Embryonic facial prominence (tissue), 1 donor: ENCODE data around the gene AUTS2.

Source experiments
- DNase-seq: peaks from one replicate; pipeline ENCODE4 v3.0.0-alpha.2; 2016; ENCODE audit errors: extremely low spot score

AUTS2 gene

GRCh38 chr7:70307544-70308106 lies 709.4 kb downstream of the AUTS2 start:
- no peak for DNase-seq

GRCh38 chr7:70312336-70312735 lies 714.1 kb downstream of the AUTS2 start:
- DNase-seq, result no peak

- DNase-seq, result no peak
Measured at GRCh38 chr7:70313271-70313670, 715.0 kb downstream of the AUTS2 start.

GRCh38 chr7:70313687-70314086 lies 715.4 kb downstream of the AUTS2 start:
- DNase-seq, result no peak

- DNase-seq, result no peak
Measured at GRCh38 chr7:70314221-70314620, 715.9 kb downstream of the AUTS2 start.

GRCh38 chr7:70316745-70317144 lies 718.5 kb downstream of the AUTS2 start:
- DNase-seq, result no peak

GRCh38 chr7:70317356-70317755 lies 719.1 kb downstream of the AUTS2 start:
- no peak for DNase-seq

- no peak for DNase-seq
Measured at GRCh38 chr7:70318511-70318910, 720.2 kb downstream of the AUTS2 start.

GRCh38 chr7:70319057-70319456 lies 720.8 kb downstream of the AUTS2 start:
- DNase-seq, result no peak

GRCh38 chr7:70321016-70321590 lies 722.8 kb downstream of the AUTS2 start:
- no peak for DNase-seq

- DNase-seq, result no peak
Measured at GRCh38 chr7:70322856-70323255, 724.6 kb downstream of the AUTS2 start.

- no peak for DNase-seq
Measured at GRCh38 chr7:70325509-70326101, 727.3 kb downstream of the AUTS2 start.

- no peak for DNase-seq
Measured at GRCh38 chr7:70334295-70334694, 736.0 kb downstream of the AUTS2 start.

GRCh38 chr7:70334871-70335270 lies 736.6 kb downstream of the AUTS2 start:
- no peak for DNase-seq

- DNase-seq, result no peak
Measured at GRCh38 chr7:70336536-70336935, 738.3 kb downstream of the AUTS2 start.

GRCh38 chr7:70338015-70338414 lies 739.7 kb downstream of the AUTS2 start:
- no peak for DNase-seq

- DNase-seq, result no peak
Measured at GRCh38 chr7:70340236-70340635, 742.0 kb downstream of the AUTS2 start.

- no peak for DNase-seq
Measured at GRCh38 chr7:70341446-70341845, 743.2 kb downstream of the AUTS2 start.

- DNase-seq, result no peak
Measured at GRCh38 chr7:70343519-70343918, 745.2 kb downstream of the AUTS2 start.

GRCh38 chr7:70344726-70345125 lies 746.5 kb downstream of the AUTS2 start:
- DNase-seq, result no peak

- DNase-seq, result no peak
Measured at GRCh38 chr7:70346844-70347462, 748.7 kb downstream of the AUTS2 start.

- DNase-seq, result no peak
Measured at GRCh38 chr7:70347463-70348254, 749.4 kb downstream of the AUTS2 start.
